GM12872 (cell line): ENCODE data around the gene TRIM42.

Experiments used
- TF ChIP-seq, protein P1 (sequence below): IDR thresholded peaks from 3 replicates; pipeline ENCODE4 v1.5.1; 2011; ENCODE audit warnings: low read depth, mild to moderate bottlenecking, low read length, moderate library complexity; ENCODE audit not compliant: insufficient read depth

The TRIM42 gene

GRCh38 chr3:140723576-140723975 lies 45.7 kb downstream of the TRIM42 start:
- TF ChIP-seq, protein P1, sequence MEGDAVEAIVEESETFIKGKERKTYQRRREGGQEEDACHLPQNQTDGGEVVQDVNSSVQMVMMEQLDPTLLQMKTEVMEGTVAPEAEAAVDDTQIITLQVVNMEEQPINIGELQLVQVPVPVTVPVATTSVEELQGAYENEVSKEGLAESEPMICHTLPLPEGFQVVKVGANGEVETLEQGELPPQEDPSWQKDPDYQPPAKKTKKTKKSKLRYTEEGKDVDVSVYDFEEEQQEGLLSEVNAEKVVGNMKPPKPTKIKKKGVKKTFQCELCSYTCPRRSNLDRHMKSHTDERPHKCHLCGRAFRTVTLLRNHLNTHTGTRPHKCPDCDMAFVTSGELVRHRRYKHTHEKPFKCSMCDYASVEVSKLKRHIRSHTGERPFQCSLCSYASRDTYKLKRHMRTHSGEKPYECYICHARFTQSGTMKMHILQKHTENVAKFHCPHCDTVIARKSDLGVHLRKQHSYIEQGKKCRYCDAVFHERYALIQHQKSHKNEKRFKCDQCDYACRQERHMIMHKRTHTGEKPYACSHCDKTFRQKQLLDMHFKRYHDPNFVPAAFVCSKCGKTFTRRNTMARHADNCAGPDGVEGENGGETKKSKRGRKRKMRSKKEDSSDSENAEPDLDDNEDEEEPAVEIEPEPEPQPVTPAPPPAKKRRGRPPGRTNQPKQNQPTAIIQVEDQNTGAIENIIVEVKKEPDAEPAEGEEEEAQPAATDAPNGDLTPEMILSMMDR, result no peak

- TF ChIP-seq, protein P1, result no peak
Observed at GRCh38 chr3:140724856-140725812, 47.3 kb downstream of the TRIM42 start.

- TF ChIP-seq, protein P1, result no peak
Observed at GRCh38 chr3:140726066-140726465, 48.2 kb downstream of the TRIM42 start.

- TF ChIP-seq, protein P1, result no peak
Observed at GRCh38 chr3:140727886-140728285, 50.0 kb downstream of the TRIM42 start.

DNA sequence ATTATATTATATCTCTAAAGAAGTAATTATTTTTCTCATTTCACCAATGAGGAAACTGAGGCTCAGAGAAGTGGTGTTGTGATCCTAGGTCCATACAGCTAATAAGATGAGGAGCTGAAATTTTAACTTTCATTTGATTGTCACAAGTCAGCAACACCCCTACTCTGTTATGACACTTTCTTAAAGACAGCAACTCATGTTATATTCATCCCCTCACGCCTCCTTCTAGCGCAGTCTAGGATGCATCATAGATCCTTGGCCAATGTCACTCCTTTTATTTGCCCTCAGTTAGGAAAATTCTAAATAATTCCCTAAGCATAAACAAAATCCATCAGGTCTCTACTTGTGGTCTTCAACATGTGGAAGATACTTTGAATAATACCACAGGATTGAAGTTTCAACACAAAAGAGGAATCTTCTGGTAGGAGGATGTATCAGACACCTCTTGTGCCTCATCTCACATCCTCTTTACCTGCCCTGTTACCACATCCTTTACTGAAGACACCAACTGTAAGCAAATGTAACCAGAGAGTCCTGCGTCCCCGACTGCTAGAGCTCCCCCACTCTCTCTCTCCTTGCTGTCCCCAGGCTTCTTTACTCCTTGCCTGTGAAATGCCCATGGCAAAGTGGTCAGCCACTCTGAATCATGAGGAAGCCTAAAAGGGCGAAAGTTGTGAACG lies 53.7 kb downstream of the TRIM42 start:
- TF ChIP-seq, protein P1, result no peak

GRCh38 chr3:140733623-140734022 lies 55.8 kb downstream of the TRIM42 start:
- TF ChIP-seq, protein P1, result no peak

DNA sequence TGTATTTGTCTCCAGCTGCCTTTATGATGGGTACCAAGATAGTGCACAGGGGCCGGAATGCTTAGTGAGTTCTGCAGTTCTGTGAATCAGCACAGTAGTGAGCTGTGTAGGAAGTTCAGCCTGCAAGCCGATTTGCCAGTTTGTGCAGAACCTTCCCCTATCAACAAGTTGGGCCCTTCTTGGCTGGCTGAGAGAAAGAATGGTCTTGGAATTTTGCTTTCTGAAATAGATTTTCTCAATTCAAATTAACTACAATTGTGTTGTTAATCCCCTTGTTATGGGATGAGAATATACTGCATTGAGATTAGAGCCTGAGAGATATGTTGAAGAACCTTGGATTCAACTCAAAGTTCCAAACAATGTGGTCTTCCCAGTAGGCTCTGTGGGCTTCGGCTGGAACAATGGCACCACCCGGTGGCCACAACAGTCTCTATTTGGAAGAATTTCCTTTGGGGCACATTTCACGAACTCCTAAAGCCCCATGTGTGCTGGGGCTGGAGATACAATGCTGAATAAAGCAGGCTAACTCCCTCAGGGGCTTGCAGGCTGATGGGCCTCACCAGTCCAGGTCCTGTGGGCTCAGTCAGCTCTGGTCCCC lies 59.1 kb downstream of the TRIM42 start:
- TF ChIP-seq, protein P1, result peak; percentile 62
